GM21576 (cell line): Measurements from ENCODE around the gene RYR3.

ENCODE experiments used
- ATAC-seq: cut with Tn5 transposase; IDR thresholded peaks from one replicate; pipeline ENCODE4 v1.9.1; 2021; ENCODE audit warnings: mild to moderate bottlenecking, moderate library complexity; ENCODE audit not compliant: unreplicated experiment

Gene RYR3

DNA sequence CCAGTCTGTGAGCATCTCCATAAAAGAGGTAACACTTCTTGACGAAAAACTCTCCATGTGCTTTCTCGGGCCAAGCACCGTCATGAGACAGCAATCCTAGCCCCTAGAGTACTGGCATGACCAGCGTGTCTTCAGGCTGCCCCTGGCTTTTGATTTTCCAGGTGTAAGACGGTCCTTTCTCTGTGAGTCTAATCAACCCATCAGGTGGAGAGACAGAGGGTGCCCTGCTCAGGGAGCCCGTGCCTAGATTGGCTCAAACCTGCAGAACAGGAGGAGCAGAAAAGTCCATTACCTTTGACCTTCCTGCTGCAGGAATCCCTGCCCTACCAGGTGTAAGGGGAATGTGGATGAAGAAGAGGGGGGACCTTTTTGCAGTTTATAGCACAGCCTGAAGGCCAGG is 548.1 kb downstream of the RYR3 start:
- ATAC-seq, result no peak

DNA sequence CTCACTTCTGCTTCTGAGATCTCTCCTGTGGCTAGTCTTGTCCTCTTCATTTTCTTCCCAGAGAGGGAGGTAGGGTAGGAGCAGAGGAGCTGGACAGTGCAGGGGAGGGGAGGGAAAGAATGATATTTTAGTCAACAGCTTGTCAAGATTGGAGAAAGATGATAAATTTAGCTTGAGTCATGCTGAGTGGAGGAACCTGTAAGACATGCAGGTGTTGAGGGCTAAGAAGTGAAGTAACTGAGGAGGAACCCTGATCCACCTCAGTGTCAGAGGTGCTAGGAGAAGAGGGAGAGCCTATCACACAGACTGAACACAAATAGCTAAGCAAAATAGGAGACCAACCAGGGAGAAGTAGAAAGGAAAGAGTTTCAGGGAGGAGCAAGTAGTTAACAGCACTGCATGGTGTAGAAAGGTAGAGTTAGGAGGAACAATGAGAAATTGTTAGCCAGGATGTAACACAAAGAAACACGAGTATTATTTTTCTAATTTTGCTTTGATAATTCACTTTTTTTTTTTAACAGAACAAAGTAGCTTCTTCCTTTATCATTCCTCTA is 549.3 kb downstream of the RYR3 start:
- ATAC-seq, result no peak

DNA sequence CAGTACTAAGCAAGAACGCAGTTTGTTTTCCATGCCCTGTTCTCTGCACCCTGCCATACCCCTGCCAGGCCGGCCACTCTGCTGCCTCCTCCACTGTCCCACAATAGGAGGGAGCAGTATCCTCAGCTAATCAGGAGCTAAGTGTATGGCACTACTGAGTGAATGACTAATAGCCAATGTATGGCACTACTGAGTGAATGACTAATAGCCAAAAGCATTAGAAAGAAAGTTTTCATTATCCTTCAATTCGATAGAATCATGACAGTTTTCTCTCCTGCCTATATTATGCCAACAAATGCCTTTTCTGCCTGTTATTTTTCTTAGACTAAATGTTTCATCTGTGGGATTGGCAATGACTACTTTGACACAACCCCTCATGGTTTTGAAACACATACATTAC is 550.0 kb downstream of the RYR3 start:
- ATAC-seq, result no peak

DNA sequence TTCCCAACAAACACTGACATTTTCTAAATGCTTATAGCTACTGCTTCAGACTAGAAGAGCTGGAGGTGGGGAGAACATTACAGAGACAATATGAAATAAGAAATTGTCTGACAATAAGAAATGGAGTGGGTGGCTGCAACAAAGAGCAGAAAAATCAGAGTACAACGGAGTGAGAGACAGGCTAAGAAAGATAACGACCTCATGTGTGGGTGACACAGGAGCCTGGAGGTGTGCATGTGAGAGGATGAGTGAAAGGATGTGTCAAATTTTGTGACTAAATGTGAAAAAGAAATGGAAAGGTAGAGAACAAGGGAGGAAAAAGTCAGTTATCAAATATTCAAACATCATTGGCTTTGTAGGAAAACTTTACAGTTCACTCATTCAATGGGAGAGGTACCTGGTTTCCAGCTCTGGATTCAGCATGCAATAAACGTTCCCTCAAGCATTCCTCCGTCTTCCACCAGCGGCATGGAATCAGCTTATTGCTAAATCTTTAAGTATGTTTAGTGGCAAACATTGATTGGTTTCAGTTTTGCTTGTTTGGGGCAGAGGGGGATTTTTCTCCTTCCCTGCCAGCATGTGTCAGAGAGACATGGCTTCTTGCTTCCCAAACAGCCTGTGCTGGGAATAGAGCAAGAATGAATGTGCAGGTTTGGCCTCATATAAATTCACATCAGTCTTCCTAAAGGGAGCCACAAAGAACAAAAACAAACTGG is 553.8 kb downstream of the RYR3 start:
- ATAC-seq, result no peak

DNA sequence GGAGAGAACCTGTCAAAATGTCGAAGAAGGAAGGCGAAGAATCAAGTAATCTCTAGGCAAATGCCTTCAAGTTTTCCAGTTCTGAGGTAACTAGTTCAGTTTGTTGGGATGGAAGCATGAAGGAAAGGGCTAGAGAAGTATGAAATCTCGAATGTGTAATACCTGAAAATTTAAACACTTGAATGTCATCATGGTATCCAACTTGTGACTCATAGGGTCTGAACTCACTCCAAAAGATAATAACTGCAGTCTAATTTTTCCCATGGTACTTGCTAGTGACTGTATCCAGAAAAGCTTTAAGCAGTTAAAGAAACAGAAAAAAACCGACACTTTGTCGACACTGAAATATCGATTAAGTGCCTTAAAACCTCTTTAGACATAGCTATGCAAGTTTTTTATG is 554.6 kb downstream of the RYR3 start:
- ATAC-seq, result no peak

DNA sequence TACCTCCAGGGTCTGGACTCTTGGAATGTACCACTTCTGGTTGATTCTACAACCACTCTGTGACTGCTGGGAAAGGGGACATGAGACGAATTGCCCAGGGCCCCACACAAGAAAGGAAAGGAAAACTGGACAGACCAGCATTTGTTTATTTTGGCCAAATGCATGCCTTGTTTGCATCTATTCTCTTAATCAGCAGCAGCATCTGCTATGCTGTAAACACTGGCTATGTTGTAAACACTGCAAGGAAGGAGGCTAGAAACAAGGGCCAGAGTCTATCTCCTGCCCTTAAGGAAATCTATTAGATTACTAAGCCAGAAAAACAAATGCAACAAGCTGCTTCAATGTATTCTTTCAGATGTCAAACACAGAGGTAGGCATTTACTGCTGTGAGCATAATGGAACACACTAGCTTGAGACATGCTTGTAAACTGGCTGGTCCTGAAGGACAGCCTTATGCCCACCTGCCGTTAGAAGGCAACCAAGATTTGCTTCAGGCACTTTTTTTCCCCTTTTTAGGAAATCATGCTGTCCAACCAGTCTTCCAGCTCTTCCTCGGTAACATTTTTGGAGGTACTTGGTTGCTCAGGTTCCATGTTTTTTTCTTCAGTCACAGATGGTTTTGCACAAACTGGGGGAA is 555.5 kb downstream of the RYR3 start:
- ATAC-seq, result no peak

DNA sequence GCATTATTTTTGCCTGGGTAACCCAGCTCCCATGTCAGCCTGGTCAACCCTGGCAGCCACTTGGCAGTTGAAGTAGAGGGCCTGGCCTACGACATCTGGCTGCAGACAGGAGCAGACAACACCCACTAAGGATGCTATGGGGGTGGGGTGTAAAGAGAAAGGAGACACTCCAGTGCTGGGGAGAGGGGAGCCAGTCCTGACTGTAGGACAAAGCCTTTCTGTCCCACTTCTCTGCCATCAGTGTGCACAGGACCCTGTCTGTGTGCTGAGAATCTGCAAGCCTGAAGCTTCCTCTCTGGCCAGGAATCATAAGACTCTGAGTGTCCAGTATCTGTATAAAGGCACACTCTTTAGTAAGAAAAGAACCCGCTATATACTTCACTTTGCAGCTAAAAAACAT is 561.2 kb downstream of the RYR3 start:
- ATAC-seq, result no peak

DNA sequence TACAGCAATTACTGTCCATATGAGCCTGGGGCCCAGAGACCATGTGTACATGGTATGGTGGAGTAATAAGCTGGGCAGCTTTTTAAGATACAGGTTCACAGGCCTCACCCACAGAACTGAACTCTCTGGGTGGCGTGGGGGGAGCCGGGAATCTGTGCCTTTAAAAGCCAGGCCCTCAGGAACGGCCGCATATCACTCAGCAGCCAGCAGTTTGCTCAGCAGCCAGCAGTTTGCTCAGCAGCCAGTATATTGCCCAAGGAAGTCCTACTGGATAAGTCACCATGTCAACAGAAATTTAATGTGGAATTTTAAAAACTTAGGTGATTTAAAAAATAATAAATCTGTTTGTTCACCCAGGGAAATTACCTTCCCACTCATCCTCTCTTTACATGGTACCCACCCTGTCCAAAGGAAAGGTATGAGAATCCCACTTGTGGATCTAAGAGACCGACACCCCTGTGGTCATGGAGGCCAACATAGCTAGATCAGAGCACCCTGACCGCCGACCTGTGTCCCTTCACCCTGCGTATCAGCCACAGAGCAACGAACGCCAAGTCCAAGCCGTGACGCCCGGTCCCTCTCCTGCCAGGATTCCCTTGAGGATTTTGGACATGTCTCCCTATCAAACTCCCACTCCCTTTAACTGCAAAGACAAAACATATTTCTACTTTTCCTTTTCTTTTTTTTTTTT is 561.8 kb downstream of the RYR3 start:
- ATAC-seq, result no peak

DNA sequence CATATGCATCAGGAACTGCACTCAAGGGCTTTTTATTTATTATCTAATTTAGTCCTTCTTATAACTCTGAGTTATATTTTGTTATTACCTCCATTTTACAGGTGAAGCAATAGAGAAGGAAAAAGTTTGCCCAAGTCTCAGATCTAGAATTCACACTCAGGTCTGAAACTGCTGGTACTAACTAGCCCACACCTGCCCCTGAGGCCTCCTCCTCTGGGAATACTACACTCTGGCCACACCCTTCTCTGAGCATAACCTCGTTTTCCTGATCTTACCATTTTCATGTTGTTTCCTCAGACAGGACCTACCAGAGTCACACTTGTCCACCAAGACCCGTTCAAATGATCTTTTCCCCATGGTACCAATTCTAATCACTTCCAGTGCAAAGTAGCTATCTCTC is 563.4 kb downstream of the RYR3 start:
- ATAC-seq, result no peak

DNA sequence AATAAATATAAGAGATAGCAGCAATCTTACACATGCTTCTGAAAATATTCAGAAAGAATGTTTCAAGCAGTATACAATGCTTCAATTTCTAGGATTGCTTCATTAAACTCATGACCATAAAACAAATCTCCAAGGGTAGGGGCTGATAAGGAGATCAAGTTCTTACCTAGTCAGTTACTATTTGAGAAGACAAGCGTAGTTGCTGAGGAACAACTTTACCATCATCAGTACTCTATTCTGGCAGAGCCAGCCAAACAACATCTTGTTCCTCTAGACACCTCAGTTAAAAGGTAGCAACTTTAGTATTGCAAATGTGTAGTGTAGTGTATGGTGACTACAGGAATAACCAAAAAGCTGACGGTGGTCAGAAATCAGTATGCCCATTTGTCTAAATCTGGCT is 572.2 kb downstream of the RYR3 start:
- ATAC-seq, result no peak

DNA sequence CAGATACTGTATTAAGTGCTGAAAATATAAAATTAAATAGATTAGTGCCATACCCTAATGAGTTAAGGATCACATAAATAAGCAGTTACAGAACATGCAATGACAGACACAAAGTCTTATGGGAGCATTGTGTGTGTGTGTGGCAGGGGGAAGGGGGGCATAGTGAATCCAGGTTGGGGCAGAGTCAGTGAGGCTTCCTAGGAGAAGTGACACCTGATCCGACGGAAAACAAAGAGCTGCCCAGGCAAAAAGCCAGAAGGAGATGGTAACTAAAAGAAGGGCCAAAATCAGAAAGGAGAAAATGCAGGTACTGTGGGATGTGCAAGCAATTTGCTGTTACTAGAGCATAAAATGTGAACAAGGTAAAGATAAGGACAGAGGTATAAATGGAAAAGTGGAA is 577.4 kb downstream of the RYR3 start:
- no peak for ATAC-seq

DNA sequence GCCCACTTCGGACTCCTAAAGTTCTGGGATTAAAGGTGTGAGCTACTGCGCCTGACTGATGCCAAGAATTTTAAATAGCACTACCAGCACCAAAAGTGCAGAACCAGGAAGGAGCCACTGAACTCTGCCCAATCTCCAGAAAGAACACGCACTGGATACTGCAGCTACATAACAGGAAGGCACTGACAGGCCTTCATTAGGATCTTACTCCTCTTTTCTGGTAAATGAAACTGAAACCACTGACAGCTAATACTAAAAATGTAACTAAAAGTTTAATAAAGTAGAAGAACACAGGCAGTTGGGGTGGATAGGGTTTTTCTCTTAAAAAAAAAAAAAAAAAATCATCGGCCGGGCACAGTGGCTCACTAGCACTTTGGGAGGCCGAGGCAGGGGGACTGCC is 583.4 kb downstream of the RYR3 start:
- no peak for ATAC-seq

DNA sequence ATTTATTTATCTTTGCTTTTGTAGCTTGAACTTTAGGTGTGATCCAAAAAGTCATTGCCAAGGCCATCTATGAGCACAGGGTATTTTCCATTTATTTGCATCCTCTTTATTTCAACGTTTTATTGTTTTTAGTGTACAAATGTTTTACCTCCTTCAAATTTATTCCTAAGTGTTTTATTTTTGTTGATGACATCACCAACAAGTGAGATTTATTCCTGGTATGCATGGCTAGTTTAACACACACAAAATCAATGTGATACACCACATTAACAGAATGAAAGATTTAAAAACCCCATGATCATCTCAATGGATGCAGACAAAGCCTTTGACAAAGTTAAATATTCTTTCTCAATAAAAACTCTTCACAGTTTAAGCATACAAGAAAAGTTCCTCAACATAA is 591.3 kb downstream of the RYR3 start:
- no peak for ATAC-seq

DNA sequence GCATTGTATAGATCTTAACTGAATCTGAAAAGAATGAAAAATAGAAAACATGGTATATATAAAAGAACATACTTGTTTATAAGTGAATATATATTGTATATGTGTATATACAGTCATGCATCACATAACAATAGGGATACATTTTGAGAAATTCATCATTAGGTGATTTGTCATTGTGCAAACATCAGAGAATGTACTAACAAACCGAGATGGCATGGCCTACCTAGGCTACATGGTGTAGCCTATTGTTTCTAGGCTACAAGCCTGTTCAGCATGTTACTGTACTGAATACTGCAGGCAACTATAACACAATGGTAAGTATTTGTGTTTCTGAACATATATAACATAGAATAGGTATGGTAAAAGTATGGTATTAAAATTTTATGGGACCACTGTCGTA is 592.9 kb downstream of the RYR3 start:
- ATAC-seq, result no peak

DNA sequence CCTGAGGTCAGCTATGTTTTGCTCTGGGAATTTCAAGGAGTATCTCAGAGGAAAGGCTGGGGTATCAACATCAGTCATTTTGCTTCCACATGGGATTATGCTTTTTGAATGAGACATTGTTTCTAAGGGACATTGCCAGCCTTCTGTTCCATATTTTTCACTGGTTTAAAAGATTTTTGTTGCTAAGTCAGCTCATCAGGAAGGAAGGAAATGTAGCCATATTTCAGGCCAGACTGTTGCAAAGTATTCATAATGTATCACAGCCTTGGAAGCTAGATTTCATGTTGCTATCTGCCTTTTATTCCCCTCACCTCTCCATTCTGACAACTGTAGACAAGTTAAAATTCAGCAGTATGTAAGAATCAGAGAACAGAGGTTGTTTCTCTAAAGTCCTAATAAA is 596.6 kb downstream of the RYR3 start:
- no peak for ATAC-seq

DNA sequence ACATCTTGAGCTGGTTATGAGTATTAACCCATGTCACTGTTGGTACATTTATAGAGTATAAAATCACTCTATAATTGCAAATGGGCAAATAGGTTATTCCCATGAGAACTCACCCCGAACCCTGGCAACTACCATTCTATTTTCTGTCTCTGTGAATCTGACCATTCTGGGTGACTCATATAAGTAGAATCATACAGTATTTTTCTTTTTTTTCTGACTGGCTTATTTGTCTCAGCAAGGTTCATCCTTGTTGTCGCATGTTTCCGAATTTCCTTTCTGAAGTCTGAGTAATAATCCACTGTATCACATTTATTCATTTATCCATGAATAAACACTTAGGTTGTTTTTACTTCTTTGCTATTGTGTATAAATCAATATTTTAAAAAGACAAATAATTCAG is 597.6 kb downstream of the RYR3 start:
- ATAC-seq, result no peak

DNA sequence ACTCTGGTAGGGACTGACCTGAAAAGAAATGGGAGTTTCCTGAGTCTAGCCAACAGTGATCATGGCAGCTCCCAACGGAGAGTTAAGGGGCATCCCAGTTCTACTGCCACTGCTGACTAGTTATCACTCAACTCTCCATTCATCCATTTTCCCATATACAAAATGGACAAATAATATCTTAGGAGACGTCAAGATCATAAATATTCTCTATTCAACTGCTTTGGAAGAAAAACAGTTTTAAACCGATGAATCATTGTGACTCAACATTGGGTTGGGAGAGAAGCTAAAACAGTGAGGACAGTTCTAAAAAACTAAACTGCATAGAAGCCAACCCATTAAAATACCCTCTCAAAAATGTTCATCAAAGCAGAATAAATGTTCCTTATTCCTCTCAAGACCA is 600.0 kb downstream of the RYR3 start:
- ATAC-seq, result no peak

DNA sequence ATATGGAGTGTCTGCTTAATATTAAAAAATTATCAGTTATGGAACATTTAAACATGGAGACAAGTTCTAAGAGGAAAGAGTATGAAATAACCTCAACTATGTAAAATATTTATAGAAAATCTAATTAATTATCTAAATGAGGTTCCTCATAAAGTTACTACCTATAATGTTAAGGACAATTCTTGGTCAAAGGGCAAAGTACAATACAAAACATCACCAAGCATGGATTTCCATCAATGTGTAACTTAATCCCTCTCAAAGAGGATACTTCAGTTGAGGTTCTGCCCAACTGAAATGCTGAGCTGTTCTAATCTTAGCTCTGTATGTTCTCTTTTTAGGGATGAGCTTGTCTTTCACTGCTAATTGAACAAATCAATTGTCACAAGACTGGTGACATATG is 601.6 kb downstream of the RYR3 start:
- no peak for ATAC-seq

DNA sequence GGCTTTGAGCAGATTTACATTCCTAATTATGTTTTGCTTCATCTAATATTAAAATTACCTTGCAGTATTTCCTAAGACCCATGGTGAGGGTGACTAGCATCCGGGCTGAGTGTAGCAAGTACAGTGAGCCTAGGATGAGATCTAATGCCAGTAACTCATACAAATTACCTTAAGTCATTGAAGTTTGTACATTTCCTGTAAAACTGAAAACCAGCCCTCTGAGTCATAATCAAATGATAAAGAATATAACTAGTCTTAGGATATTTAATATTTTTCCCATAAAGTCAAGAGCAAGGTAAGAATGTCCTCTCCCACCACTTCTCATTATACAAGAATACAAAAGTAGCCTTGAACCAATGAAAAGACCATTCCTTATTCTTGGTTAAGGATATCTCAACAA is 602.7 kb downstream of the RYR3 start:
- no peak for ATAC-seq
